A549 (cell line): ENCODE measurements around the gene B3GALT4.

Source experiments
- CHD4 ChIP-seq: fragments of 200-600 bp; sonication (generic); IDR thresholded peaks from 2 replicates; pipeline ENCODE4 v1.6.1; 2016; ENCODE audit warnings: antibody characterized with exemption, mild to moderate bottlenecking, borderline replicate concordance
- FOSB ChIP-seq: fragments of 250-450 bp; sonication (Bioruptor Pico); IDR thresholded peaks from 2 replicates; pipeline ENCODE4 v1.5.0; 2020; ENCODE audit warnings: mild to moderate bottlenecking, moderate library complexity
- HOXB5 ChIP-seq: fragments of 250-450 bp; sonication (Bioruptor Pico); IDR thresholded peaks from 2 replicates; pipeline ENCODE4 v1.5.0; 2020; ENCODE audit warnings: mild to moderate bottlenecking, moderate library complexity
- MAFK ChIP-seq: fragments of 450-650 bp; IDR thresholded peaks from 2 replicates; pipeline ENCODE4 v1.6.1; 2014; ENCODE audit not compliant: partially characterized antibody
- PBX3 ChIP-seq: IDR thresholded peaks from 2 replicates; pipeline ENCODE4 v1.6.1; 2012
- RAD21 ChIP-seq, 2 experiments: fragments of >200 bp in 1 of 2; sonication (Bioruptor Twin) in 1 of 2; formaldehyde crosslinking in 1 of 2; IDR thresholded peaks in 1 of 2; conservative IDR thresholded peaks in 1 of 2; 2 replicates in 1 of 2; 3 replicates in 1 of 2; pipeline ENCODE4 v1.6.1; 2012 to 2018; ENCODE audit warnings: inconsistent platforms in 1 of 2
- RNF2 ChIP-seq: fragments of 200-600 bp; sonication (generic); IDR thresholded peaks from 2 replicates; pipeline ENCODE4 v1.6.1; 2016; ENCODE audit warnings: low read depth, mild to moderate bottlenecking, antibody characterized with exemption, moderate library complexity, borderline replicate concordance
- SMC3 ChIP-seq: fragments of >200 bp; sonication (Bioruptor Twin); formaldehyde crosslinking; IDR thresholded peaks from 3 replicates; pipeline ENCODE4 v1.6.1; 2018; ENCODE audit warnings: inconsistent platforms
- ZFP36 ChIP-seq: fragments of 450-650 bp; IDR thresholded peaks from 2 replicates; pipeline ENCODE4 v1.6.1; 2014; ENCODE audit warnings: borderline replicate concordance; ENCODE audit not compliant: partially characterized antibody
- ZSCAN20 ChIP-seq: fragments of 250-450 bp; sonication (Bioruptor Pico); IDR thresholded peaks from 2 replicates; pipeline ENCODE4 v1.8.0; 2022; ENCODE audit warnings: mild to moderate bottlenecking, moderate library complexity
- TF ChIP-seq, protein P1 (sequence below): fragments of >200 bp; sonication (Bioruptor Twin); formaldehyde crosslinking; IDR thresholded peaks from 3 replicates; pipeline ENCODE4 v1.5.1; 2016
- TF ChIP-seq, protein P2 (sequence below): fragments of 150-350 bp; IDR thresholded peaks from 2 replicates; pipeline ENCODE4 v1.6.1; 2014; ENCODE audit warnings: low read depth, mild to moderate bottlenecking, low read length

DNA sequence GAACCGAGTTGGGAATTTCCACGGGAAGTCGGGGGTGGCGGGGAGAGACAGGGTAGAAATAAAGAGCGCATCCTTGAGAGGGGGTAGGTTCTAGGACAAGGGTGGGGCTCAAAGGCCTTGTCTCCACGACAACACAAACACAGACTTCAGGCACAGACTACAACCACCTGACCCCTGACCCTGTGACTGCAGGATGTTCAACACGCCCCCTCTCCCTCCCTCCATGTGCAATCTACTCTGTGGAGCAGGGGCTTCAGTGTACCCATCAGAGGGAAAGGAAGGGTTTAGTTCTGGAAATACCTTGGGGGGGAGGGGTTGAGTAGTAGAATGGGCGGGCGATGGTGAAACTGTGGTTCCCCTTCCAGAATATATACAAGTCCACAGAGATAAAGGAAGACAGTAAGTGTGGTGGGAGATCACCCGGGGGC, 37.6 kb downstream of the B3GALT4 start:
- TF ChIP-seq CHD4 (no peak), FOSB (CRISPR knock-in tag) (no peak), SMC3 (no peak), RNF2 (no peak), HOXB5 (CRISPR knock-in tag) (no peak), ZSCAN20 (CRISPR knock-in tag) (no peak), MAFK (no peak), PBX3 (no peak), ZFP36 (no peak), RAD21 (conservative IDR thresholded peaks at IDR 0.05 in 1 of 2, IDR thresholded peaks at IDR 0.05 in 1 of 2) (no peak)
- TF ChIP-seq, protein P1, sequence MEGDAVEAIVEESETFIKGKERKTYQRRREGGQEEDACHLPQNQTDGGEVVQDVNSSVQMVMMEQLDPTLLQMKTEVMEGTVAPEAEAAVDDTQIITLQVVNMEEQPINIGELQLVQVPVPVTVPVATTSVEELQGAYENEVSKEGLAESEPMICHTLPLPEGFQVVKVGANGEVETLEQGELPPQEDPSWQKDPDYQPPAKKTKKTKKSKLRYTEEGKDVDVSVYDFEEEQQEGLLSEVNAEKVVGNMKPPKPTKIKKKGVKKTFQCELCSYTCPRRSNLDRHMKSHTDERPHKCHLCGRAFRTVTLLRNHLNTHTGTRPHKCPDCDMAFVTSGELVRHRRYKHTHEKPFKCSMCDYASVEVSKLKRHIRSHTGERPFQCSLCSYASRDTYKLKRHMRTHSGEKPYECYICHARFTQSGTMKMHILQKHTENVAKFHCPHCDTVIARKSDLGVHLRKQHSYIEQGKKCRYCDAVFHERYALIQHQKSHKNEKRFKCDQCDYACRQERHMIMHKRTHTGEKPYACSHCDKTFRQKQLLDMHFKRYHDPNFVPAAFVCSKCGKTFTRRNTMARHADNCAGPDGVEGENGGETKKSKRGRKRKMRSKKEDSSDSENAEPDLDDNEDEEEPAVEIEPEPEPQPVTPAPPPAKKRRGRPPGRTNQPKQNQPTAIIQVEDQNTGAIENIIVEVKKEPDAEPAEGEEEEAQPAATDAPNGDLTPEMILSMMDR, result no peak
- TF ChIP-seq, protein P2, sequence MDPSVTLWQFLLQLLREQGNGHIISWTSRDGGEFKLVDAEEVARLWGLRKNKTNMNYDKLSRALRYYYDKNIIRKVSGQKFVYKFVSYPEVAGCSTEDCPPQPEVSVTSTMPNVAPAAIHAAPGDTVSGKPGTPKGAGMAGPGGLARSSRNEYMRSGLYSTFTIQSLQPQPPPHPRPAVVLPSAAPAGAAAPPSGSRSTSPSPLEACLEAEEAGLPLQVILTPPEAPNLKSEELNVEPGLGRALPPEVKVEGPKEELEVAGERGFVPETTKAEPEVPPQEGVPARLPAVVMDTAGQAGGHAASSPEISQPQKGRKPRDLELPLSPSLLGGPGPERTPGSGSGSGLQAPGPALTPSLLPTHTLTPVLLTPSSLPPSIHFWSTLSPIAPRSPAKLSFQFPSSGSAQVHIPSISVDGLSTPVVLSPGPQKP, result no peak
